Glomerular endothelial cell (primary cell): ENCODE data around the gene ARL15. TPM values are rescaled to one million over a fixed set of nuclear protein-coding genes. Genes with fewer than 3 reads are reported as not detected.

Experiments
- DNase-seq: peaks from one replicate; pipeline ENCODE4 v3.0.0-alpha.2; 2011; ENCODE audit warnings: low read depth, low spot score; ENCODE audit errors: extremely low read depth
- total RNA-seq: library from RNA; depleted of rRNA; stranded (reverse); fragments of >200 nt; gene quantifications from 2 replicates; pipeline ENCODE4 v1.2.3, GENCODE V29; 2015

ARL15 gene
- total RNA-seq, 1 donor from 2014 or later, result 30.1 TPM

- DNase-seq, result no peak
These were observed 5.6 kb upstream of the ARL15 start for GRCh38 chr5:54315736-54316528.

GRCh38 chr5:54313311-54314270, 3.2 kb upstream of the ARL15 start:
- DNase-seq, result no peak

- DNase-seq, result no peak
These were observed 2.1 kb upstream of the ARL15 start for GRCh38 chr5:54312499-54312898.

GRCh38 chr5:54311176-54311677, 854 bp upstream of the ARL15 start:
- no peak for DNase-seq

- no peak for DNase-seq
These were observed 511 bp downstream of the ARL15 start for GRCh38 chr5:54309691-54310432.

GRCh38 chr5:54309276-54309675, 1.1 kb downstream of the ARL15 start:
- no peak for DNase-seq

GRCh38 chr5:54307583-54307982, 2.8 kb downstream of the ARL15 start:
- no peak for DNase-seq

GRCh38 chr5:54306893-54307292, 3.5 kb downstream of the ARL15 start:
- no peak for DNase-seq

- DNase-seq, result no peak
These were observed 4.6 kb downstream of the ARL15 start for GRCh38 chr5:54305737-54306136.

- no peak for DNase-seq
These were observed 6.3 kb downstream of the ARL15 start for GRCh38 chr5:54304040-54304439.

- no peak for DNase-seq
These were observed 8.1 kb downstream of the ARL15 start for GRCh38 chr5:54302267-54302687.

- DNase-seq, result no peak
These were observed 8.5 kb downstream of the ARL15 start for GRCh38 chr5:54301849-54302248.

GRCh38 chr5:54301220-54301619, 9.2 kb downstream of the ARL15 start:
- no peak for DNase-seq

GRCh38 chr5:54298947-54299346, 11.4 kb downstream of the ARL15 start:
- DNase-seq, result no peak

- no peak for DNase-seq
These were observed 14.0 kb downstream of the ARL15 start for GRCh38 chr5:54296386-54296785.

- DNase-seq, result no peak
These were observed 14.6 kb downstream of the ARL15 start for GRCh38 chr5:54295651-54296276.

GRCh38 chr5:54294097-54294667, 16.2 kb downstream of the ARL15 start:
- no peak for DNase-seq

GRCh38 chr5:54292866-54293265, 17.5 kb downstream of the ARL15 start:
- no peak for DNase-seq

GRCh38 chr5:54291498-54291897, 18.9 kb downstream of the ARL15 start:
- no peak for DNase-seq

GRCh38 chr5:54289769-54290168, 20.6 kb downstream of the ARL15 start:
- no peak for DNase-seq
